IMR-90 (cell line): ENCODE measurements around the gene TAF9B. TPM values are rescaled to one million over a fixed set of nuclear protein-coding genes. Genes with fewer than 3 reads are reported as not detected.

ENCODE experiments used
- ATAC-seq: fragments of 200-7000 bp; cut with Tn5 transposase; 2 replicates; pipeline ENCODE4 v1.9.1; 2020; ENCODE audit warnings: low read depth, mild to moderate bottlenecking, moderate library complexity
- BruUV-seq: library from RNA; stranded (reverse); fragments of 400-500 nt; replicated peaks from 2 replicates; lab custom pipeline; 2021; lab: Mats Ljungman, UMichigan
- CTCF ChIA-PET: fragments of 300-600 bp; formaldehyde crosslinking; extraction: SDS; loops from one replicate; lab custom pipeline; 2021; ENCODE audit warnings: antibody characterized with exemption; lab: Yijun Ruan, JAX
- POLR2A ChIA-PET: fragments of 300-600 bp; sonication (Branson Sonifier 250); formaldehyde crosslinking; loops from one replicate; lab custom pipeline; 2022; ENCODE audit warnings: antibody characterized with exemption; ENCODE audit not compliant: unreplicated experiment; lab: Charles Lee
- DNase-seq: peaks from one replicate; pipeline ENCODE4 v3.0.0; 2013
- H2AFZ ChIP-seq: replicated peaks from 2 replicates; pipeline ENCODE3; 2013; ENCODE audit warnings: low read length, mild to moderate bottlenecking; ENCODE audit not compliant: poor library complexity
- H2AK5ac ChIP-seq: 2 replicates; pipeline ENCODE4 v1.6.1; 2013; ENCODE audit warnings: low read depth, low read length, inconsistent platforms
- H2AK9ac ChIP-seq: replicated peaks from 2 replicates; pipeline ENCODE3; 2013; ENCODE audit warnings: mild to moderate bottlenecking, low read depth, low read length, moderate library complexity; ENCODE audit not compliant: poor library complexity
- H2BK120ac ChIP-seq: 2 replicates; pipeline ENCODE4 v1.6.1; 2013; ENCODE audit warnings: low read depth, low read length, inconsistent platforms
- H2BK15ac ChIP-seq: 3 replicates; pipeline ENCODE4 v1.6.1; 2013; ENCODE audit warnings: low read depth, low read length, inconsistent platforms
- H2BK20ac ChIP-seq: 2 replicates; pipeline ENCODE4 v1.6.1; 2013; ENCODE audit warnings: low read depth, mild to moderate bottlenecking, inconsistent platforms, low read length, moderate library complexity
- H2BK5ac ChIP-seq: 2 replicates; pipeline ENCODE4 v1.6.1; 2013; ENCODE audit warnings: mild to moderate bottlenecking, low read depth, low read length, inconsistent platforms; ENCODE audit not compliant: poor library complexity, severe bottlenecking
- H3K14ac ChIP-seq: replicated peaks from 2 replicates; pipeline ENCODE4 v1.6.1; 2013; ENCODE audit warnings: low read depth, low read length, inconsistent platforms
- H3K18ac ChIP-seq: 2 replicates; pipeline ENCODE4 v1.6.1; 2013; ENCODE audit warnings: low read depth, low read length, control low read depth
- H3K23ac ChIP-seq: 2 replicates; pipeline ENCODE4 v1.6.1; 2013; ENCODE audit warnings: low read depth, low read length, inconsistent platforms
- H3K27ac ChIP-seq: 2 replicates; pipeline ENCODE4 v1.5.1; 2013; ENCODE audit warnings: mild to moderate bottlenecking, control low read depth, low read length; ENCODE audit not compliant: insufficient read depth
- H3K27me3 ChIP-seq: 2 replicates; pipeline ENCODE4 v1.6.1; 2013; ENCODE audit warnings: low read length; ENCODE audit not compliant: control insufficient read depth, insufficient read depth
- H3K36me3 ChIP-seq: 2 replicates; pipeline ENCODE4 v1.6.1; 2013; ENCODE audit warnings: low read length, mixed read lengths; ENCODE audit not compliant: control insufficient read depth, insufficient read depth
- H3K4ac ChIP-seq: 2 replicates; pipeline ENCODE4 v1.6.1; 2013; ENCODE audit warnings: low read depth, low read length, inconsistent platforms
- H3K4me1 ChIP-seq: 2 replicates; pipeline ENCODE4 v1.6.1; 2013; ENCODE audit warnings: low read length, mixed read lengths; ENCODE audit not compliant: control insufficient read depth, insufficient read depth
- H3K4me2 ChIP-seq: 2 replicates; pipeline ENCODE4 v1.6.1; 2013; ENCODE audit warnings: low read depth, mild to moderate bottlenecking, control low read depth, low read length, moderate library complexity
- H3K4me3 ChIP-seq: 2 replicates; pipeline ENCODE4 v1.5.1; 2013; ENCODE audit warnings: low read depth, mild to moderate bottlenecking, control low read depth, low read length, moderate library complexity; ENCODE audit not compliant: insufficient read depth
- H3K56ac ChIP-seq: 2 replicates; pipeline ENCODE4 v1.6.1; 2013; ENCODE audit warnings: low read length, inconsistent platforms; ENCODE audit not compliant: insufficient read depth; ENCODE audit errors: extremely low read depth
- H3K79me1 ChIP-seq, 2 experiments: 2 replicates each; pipeline ENCODE4 v1.6.1; 2013; ENCODE audit warnings: low read length in 2 of 2, inconsistent platforms in 1 of 2, low read depth in 1 of 2
- H3K9ac ChIP-seq: 2 replicates; pipeline ENCODE4 v1.6.1; 2013; ENCODE audit warnings: low read depth, low read length, control low read depth
- H3K9me1 ChIP-seq: 2 replicates; pipeline ENCODE4 v1.6.1; 2013; ENCODE audit warnings: low read length, inconsistent platforms; ENCODE audit not compliant: insufficient read depth
- H3K9me3 ChIP-seq: 2 replicates; pipeline ENCODE4 v1.6.1; 2013; ENCODE audit warnings: low read length; ENCODE audit not compliant: control insufficient read depth, insufficient read depth
- H4K20me1 ChIP-seq: 2 replicates; pipeline ENCODE4 v1.6.1; 2013; ENCODE audit warnings: low read length, inconsistent platforms; ENCODE audit not compliant: insufficient read depth
- H4K5ac ChIP-seq: 2 replicates; pipeline ENCODE4 v1.6.1; 2013; ENCODE audit warnings: mild to moderate bottlenecking, low read depth, low read length, control low read depth
- H4K8ac ChIP-seq, 2 experiments: 2 replicates each; pipeline ENCODE4 v1.6.1; 2013; ENCODE audit warnings: low read depth in 2 of 2, low read length in 2 of 2, control low read depth in 1 of 2, inconsistent platforms in 1 of 2
- H4K91ac ChIP-seq: 2 replicates; pipeline ENCODE4 v1.6.1; 2013; ENCODE audit warnings: low read depth, low read length, inconsistent platforms; ENCODE audit not compliant: insufficient read depth
- BHLHE40 ChIP-seq: fragments of 150-350 bp; IDR thresholded peaks from 2 replicates; pipeline ENCODE4 v1.6.1; 2016; ENCODE audit warnings: mild to moderate bottlenecking, low read depth, low read length
- CEBPB ChIP-seq: IDR thresholded peaks from 2 replicates; pipeline ENCODE4 v1.6.1; 2012; ENCODE audit warnings: low read depth, low read length, improper control_type of control experiment
- CHD1 ChIP-seq: IDR thresholded peaks from 2 replicates; pipeline ENCODE4 v1.6.1; 2012; ENCODE audit warnings: low read depth, low read length, improper control_type of control experiment
- ELK1 ChIP-seq: fragments of 150-350 bp; IDR thresholded peaks from 2 replicates; pipeline ENCODE4 v1.6.1; 2016; ENCODE audit warnings: low read depth, mild to moderate bottlenecking, low read length, moderate library complexity, borderline replicate concordance
- FOS ChIP-seq: fragments of 150-350 bp; IDR thresholded peaks from 2 replicates; pipeline ENCODE4 v1.6.1; 2016; ENCODE audit warnings: low read depth, low read length
- MAFK ChIP-seq: IDR thresholded peaks from 2 replicates; pipeline ENCODE4 v1.6.1; 2012; ENCODE audit warnings: low read depth, low read length, improper control_type of control experiment
- MAZ ChIP-seq: IDR thresholded peaks from 2 replicates; pipeline ENCODE4 v1.6.1; 2012; ENCODE audit warnings: low read depth, mild to moderate bottlenecking, low read length, improper control_type of control experiment, moderate library complexity, borderline replicate concordance
- MXI1 ChIP-seq: IDR thresholded peaks from 2 replicates; pipeline ENCODE4 v1.6.1; 2012; ENCODE audit warnings: low read depth, mild to moderate bottlenecking, low read length, moderate library complexity, borderline replicate concordance
- NFE2L2 ChIP-seq: fragments of 150-350 bp; IDR thresholded peaks from 2 replicates; pipeline ENCODE4 v1.6.1; 2016; ENCODE audit warnings: low read depth, mild to moderate bottlenecking, low read length
- RAD21 ChIP-seq: IDR thresholded peaks from 2 replicates; pipeline ENCODE4 v1.6.1; 2012; ENCODE audit warnings: low read length, improper control_type of control experiment
- RCOR1 ChIP-seq: IDR thresholded peaks from 2 replicates; pipeline ENCODE4 v1.6.1; 2012; ENCODE audit warnings: mild to moderate bottlenecking, low read length, improper control_type of control experiment; ENCODE audit not compliant: insufficient replicate concordance
- RFX5 ChIP-seq: IDR thresholded peaks from 2 replicates; pipeline ENCODE4 v1.8.0; 2012; ENCODE audit warnings: low read depth, mild to moderate bottlenecking, low read length, moderate library complexity
- SMC3 ChIP-seq: fragments of 150-350 bp; IDR thresholded peaks from 2 replicates; pipeline ENCODE4 v1.6.1; 2016; ENCODE audit warnings: low read depth, mild to moderate bottlenecking, antibody characterized with exemption, low read length, moderate library complexity
- USF2 ChIP-seq: fragments of 150-350 bp; IDR thresholded peaks from 2 replicates; pipeline ENCODE4 v1.6.1; 2017; ENCODE audit warnings: mild to moderate bottlenecking, antibody characterized with exemption, low read length, low read depth
- WGBS, 2 experiments: methylation state at CpG; one replicate each; pipeline versions ENCODE4 v1.1.5 to v1.1.7; 2013; ENCODE audit warnings: missing lambda C conversion rate in 2 of 2; ENCODE audit not compliant: insufficient read length in 1 of 2; ENCODE audit errors: extremely low coverage in 2 of 2; 5-methylcytosine and 5-hydroxymethylcytosine counted together
- dilution Hi-C: fragments of 300-500 bp; cut with HindIII; formaldehyde crosslinking; loops from one replicate; pipeline ENCODE4 v1.14.3; 2018; ENCODE audit warnings: low sequenced_read_pairs; ENCODE audit not compliant: unreplicated experiment
- in situ Hi-C: fragments of 300-500 bp; cut with MboI; formaldehyde crosslinking; loops from 3 replicates; pipeline ENCODE4 v1.14.3; 2019; ENCODE audit warnings: low sequenced_read_pairs, inconsistent platforms, mixed read lengths
- intact Hi-C: fragments of 100-400 bp; cut with micrococcal nuclease; formaldehyde crosslinking; loops from 2 replicates; pipeline ENCODE4 v1.10.0; 2022
- polyA plus RNA-seq, 3 experiments: library from polyadenylated mRNA; depleted of rRNA; stranded (reverse); fragments of >200 nt; gene quantifications; 2 replicates each; pipeline ENCODE4 v1.2.3, GENCODE V29; 2012; ENCODE audit warnings: low replicate concordance in 1 of 3
- total RNA-seq: library from RNA; depleted of rRNA; stranded (reverse); fragments of >200 nt; gene quantifications from 2 replicates; pipeline ENCODE4 v1.2.3, GENCODE V29; 2012

Gene TAF9B
- total and polyA plus RNA-seq, 2 of the 4 experiments (the other 2 are of a cell fraction): 12.4 to 21.5 TPM

GRCh38 chrX:78105944-78106650 is 33.4 kb downstream of the TAF9B start:
- dilution Hi-C loops: no loop called here

More at GRCh38 chrX:78105944-78106650, 33.4 kb downstream of the TAF9B start:
- H4K8ac ChIP-seq: no peak overlapping the region
- peaks cover 3% of the 10 kb centered on the region; the same call in 1 of the 2 replicates for H3K27me3 ChIP-seq
- no peak overlapping the region for H4K5ac ChIP-seq
- peak overlapping the region; percentile 25; the same call in 1 of the 2 replicates for H3K23ac ChIP-seq
- DNase-seq (no peak), ATAC-seq (no peak)
- no peak overlapping the region for H3K18ac ChIP-seq
- H3K27ac ChIP-seq: no peak overlapping the region
- H3K9me1 ChIP-seq: no peaks in the 10 kb centered on the region
- H3K9ac ChIP-seq: peak overlapping the region; percentile 99; the same call in 1 of the 2 replicates
- no peak overlapping the region for H4K91ac ChIP-seq
- H3K9me3 ChIP-seq: peaks cover 4% of the 10 kb centered on the region; the same call in 1 of the 2 replicates
- H3K4me3 ChIP-seq: peak overlapping the region; percentile 95
- no peak overlapping the region for H3K56ac ChIP-seq
- WGBS, 2 experiments: no CpG with 5 or more reads among the region's 11 CpGs
- H3K36me3 ChIP-seq: peaks cover 1% of the 10 kb centered on the region; the same call in 1 of the 2 replicates
- 0 out of 2 replicates have a peak overlapping the region, but pooled peaks have one; percentile 4 for H3K14ac ChIP-seq
- no peak overlapping the region for H2AK9ac ChIP-seq
- H2BK15ac ChIP-seq: no peak overlapping the region
- no peak overlapping the region for H3K4ac ChIP-seq
- no TSS peak for BruUV-seq
- ChIA-PET CTCF (no interaction called here), POLR2A (no interaction called here)
- no peak for TF ChIP-seq CHD1
- no peak for TF ChIP-seq MXI1
- no peak for TF ChIP-seq RCOR1
- no peak for TF ChIP-seq SMC3
- no peak for TF ChIP-seq USF2
- no peak for TF ChIP-seq RFX5
- no peak for TF ChIP-seq BHLHE40
- TF ChIP-seq MAZ: no peak
- no peak for TF ChIP-seq ELK1
- no peak for TF ChIP-seq MAFK
- no peak for TF ChIP-seq FOS
- no peak for TF ChIP-seq NFE2L2
- no peak for TF ChIP-seq CEBPB
- no peak for TF ChIP-seq RAD21
- H3K4me2 ChIP-seq: peak overlapping the region; percentile 82
- H2BK20ac ChIP-seq: no peak overlapping the region
- peaks cover 2 to 5% of the 10 kb centered on the region in 2 experiments; a peak in 1 of 4 replicates for H3K79me1 ChIP-seq
- H4K20me1 ChIP-seq: peaks cover 74% of the 10 kb centered on the region
- H2BK120ac ChIP-seq: no peak overlapping the region
- peaks cover 4% of the 10 kb centered on the region; the same call in 1 of the 2 replicates for H3K4me1 ChIP-seq
- no peak overlapping the region for H2BK5ac ChIP-seq
- H2AFZ ChIP-seq: no peak overlapping the region
- H2AK5ac ChIP-seq: no peak overlapping the region
- in situ Hi-C loops: no loop called here
- intact Hi-C loops: no loop called here
